Upper lobe of right lung (tissue), 1 donor: ENCODE measurements around the gene TRAPPC4. TPM values are rescaled to one million over a fixed set of nuclear protein-coding genes. Genes with fewer than 3 reads are reported as not detected.
A peak's percentile ranks its signal among the peaks of the same experiment; 100 is the strongest.

Experiments
- ATAC-seq: fragments of 200-7000 bp; cut with Tn5 transposase; one replicate; pipeline ENCODE4 v1.9.1; 2020; ENCODE audit warnings: mild to moderate bottlenecking, moderate library complexity
- DNase-seq: peaks from one replicate; pipeline ENCODE4 v3.0.0-alpha.2; 2020
- H3K27ac ChIP-seq: fragments of 200-600 bp; one replicate; pipeline ENCODE4 v1.8.0; 2022
- H3K27me3 ChIP-seq: fragments of 200-600 bp; one replicate; pipeline ENCODE4 v1.8.0; 2022; ENCODE audit warnings: mild to moderate bottlenecking
- H3K36me3 ChIP-seq: fragments of 200-600 bp; one replicate; pipeline ENCODE4 v1.8.0; 2022
- H3K4me1 ChIP-seq: fragments of 200-600 bp; one replicate; pipeline ENCODE4 v1.8.0; 2022
- H3K4me3 ChIP-seq: fragments of 200-600 bp; one replicate; pipeline ENCODE4 v1.8.0; 2022; ENCODE audit warnings: mild to moderate bottlenecking
- H3K9me3 ChIP-seq: fragments of 200-600 bp; one replicate; pipeline ENCODE4 v1.8.0; 2022
- intact Hi-C: fragments of 100-400 bp; cut with DNase I; formaldehyde crosslinking; loops from one replicate; pipeline ENCODE4 v1.11.0; 2022
- total RNA-seq: library from RNA; stranded (reverse); fragmentation: NEBNext Ultra II Directional; extraction: Animal tissue kit (Norgen Biotek cat#: 25700); gene quantifications from one replicate; pipeline ENCODE4 v1.2.1, GENCODE V29; 2021
- TF ChIP-seq, protein P1 (sequence below): fragments of 200-600 bp; IDR thresholded peaks from one replicate; pipeline ENCODE4 v1.8.0; 2022; ENCODE audit warnings: antibody characterized with exemption
- donor health status: DM: no; HTN: yes; CAD: no; lungs with severe emphysema.

The TRAPPC4 gene
- total RNA-seq, 1 donor from 2014 or later, result 44.6 TPM

DNA sequence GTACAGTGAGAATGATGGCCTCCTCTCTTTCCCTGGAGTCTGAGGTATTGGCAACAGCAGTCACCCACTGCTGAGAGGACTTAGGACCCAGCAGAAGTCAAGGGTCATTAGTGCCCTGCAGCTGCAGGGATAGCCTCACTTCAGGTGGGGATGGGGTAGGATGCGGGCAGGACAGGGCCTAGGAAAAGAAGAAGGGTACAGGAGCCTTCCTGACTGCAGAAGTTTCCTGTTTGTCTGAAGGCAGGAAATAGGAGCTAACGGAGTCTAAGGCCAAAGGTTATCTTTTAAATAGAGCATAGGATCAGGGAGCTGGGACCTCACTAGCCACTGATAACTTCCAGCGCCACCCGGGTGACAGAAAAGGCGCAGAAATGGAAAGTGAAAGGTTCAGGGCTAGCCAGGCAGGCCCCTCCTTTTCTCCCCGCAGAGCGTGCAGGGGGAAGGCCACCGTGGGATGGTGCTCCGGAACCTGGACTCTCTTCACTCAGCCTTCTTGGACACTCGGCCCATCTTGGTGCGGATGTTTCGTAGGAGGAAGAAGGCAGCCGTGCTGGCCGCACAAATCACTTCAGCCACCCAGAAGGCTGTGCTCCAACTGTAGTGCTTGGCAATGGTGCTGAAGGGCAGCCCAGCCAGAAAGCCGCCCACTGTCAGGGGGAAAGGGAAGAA lies 6.0 kb downstream of the TRAPPC4 start:
- peaks cover 44% of the 10 kb centered on the region for H3K4me1 ChIP-seq

DNA sequence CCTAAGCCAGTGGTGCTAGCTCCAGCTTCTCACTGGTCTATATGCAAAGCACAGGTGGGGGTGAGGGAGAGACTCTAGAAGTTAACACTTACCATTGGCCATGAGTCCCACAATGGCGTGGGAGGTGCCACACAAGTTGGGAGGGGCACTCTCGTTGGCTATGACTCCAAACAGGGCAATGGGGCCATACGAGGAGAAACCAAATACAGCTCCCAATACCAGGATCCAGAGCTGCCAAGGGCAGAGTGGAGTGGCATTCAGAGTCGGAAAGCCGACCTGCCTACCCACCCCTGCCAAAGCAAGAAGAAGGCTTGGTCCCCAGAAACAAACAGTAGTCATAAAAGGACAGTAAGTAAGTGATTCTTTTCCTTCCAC lies 6.5 kb downstream of the TRAPPC4 start:
- ATAC-seq (no peak), DNase-seq (no peak)
- Histone ChIP-seq H3K27ac (peak overlapping the region; percentile 47), H3K4me3 (no peak overlapping the region), H3K4me1 (peaks cover 44% of the 10 kb centered on the region), H3K9me3 (no peaks in the 10 kb centered on the region), H3K36me3 (peaks cover 53% of the 10 kb centered on the region), H3K27me3 (no peaks in the 10 kb centered on the region)
- intact Hi-C loops, result no loop called here
- TF ChIP-seq, protein P1, sequence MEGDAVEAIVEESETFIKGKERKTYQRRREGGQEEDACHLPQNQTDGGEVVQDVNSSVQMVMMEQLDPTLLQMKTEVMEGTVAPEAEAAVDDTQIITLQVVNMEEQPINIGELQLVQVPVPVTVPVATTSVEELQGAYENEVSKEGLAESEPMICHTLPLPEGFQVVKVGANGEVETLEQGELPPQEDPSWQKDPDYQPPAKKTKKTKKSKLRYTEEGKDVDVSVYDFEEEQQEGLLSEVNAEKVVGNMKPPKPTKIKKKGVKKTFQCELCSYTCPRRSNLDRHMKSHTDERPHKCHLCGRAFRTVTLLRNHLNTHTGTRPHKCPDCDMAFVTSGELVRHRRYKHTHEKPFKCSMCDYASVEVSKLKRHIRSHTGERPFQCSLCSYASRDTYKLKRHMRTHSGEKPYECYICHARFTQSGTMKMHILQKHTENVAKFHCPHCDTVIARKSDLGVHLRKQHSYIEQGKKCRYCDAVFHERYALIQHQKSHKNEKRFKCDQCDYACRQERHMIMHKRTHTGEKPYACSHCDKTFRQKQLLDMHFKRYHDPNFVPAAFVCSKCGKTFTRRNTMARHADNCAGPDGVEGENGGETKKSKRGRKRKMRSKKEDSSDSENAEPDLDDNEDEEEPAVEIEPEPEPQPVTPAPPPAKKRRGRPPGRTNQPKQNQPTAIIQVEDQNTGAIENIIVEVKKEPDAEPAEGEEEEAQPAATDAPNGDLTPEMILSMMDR, result no peak

More for the DNA sequence above, 6.0 kb downstream of the TRAPPC4 start:
- H3K27ac ChIP-seq, result peak overlapping the region; percentile 47
- DNase-seq (no peak), ATAC-seq (no peak)
- intact Hi-C loops, result no loop called here
- no peaks in the 10 kb centered on the region for H3K9me3 ChIP-seq
- no peaks in the 10 kb centered on the region for H3K27me3 ChIP-seq
- TF ChIP-seq, protein P1, result no peak
- peaks cover 53% of the 10 kb centered on the region for H3K36me3 ChIP-seq
- H3K4me3 ChIP-seq, result no peak overlapping the region

DNA sequence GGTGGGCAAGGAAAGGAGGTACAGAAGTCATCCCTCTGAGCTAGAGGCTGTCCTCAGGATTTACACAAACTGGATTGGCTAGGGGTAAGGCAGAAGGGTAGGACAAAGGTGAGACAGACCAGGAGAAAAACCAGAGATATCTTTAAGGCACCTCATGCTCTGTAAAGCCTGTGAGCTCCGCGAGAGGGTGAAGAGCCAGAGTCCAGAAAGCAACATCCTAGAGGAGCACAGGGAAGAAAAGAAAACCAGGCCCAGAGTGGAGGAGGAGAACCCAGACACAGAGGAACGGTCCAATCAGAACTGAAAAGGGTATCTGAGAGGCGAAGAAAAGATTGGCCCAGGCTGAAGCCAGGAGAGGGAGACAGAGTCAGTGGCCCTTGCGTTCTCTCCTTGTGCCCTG lies 7.0 kb downstream of the TRAPPC4 start:
- ATAC-seq, result no peak
- Histone ChIP-seq H3K27ac (peak overlapping the region; percentile 47), H3K4me3 (no peak overlapping the region), H3K4me1 (peaks cover 40% of the 10 kb centered on the region), H3K36me3 (peaks cover 53% of the 10 kb centered on the region), H3K27me3 (no peaks in the 10 kb centered on the region), H3K9me3 (no peaks in the 10 kb centered on the region)
- TF ChIP-seq, protein P1, result no peak
- no peak for DNase-seq
- intact Hi-C loops, result no loop called here

DNA sequence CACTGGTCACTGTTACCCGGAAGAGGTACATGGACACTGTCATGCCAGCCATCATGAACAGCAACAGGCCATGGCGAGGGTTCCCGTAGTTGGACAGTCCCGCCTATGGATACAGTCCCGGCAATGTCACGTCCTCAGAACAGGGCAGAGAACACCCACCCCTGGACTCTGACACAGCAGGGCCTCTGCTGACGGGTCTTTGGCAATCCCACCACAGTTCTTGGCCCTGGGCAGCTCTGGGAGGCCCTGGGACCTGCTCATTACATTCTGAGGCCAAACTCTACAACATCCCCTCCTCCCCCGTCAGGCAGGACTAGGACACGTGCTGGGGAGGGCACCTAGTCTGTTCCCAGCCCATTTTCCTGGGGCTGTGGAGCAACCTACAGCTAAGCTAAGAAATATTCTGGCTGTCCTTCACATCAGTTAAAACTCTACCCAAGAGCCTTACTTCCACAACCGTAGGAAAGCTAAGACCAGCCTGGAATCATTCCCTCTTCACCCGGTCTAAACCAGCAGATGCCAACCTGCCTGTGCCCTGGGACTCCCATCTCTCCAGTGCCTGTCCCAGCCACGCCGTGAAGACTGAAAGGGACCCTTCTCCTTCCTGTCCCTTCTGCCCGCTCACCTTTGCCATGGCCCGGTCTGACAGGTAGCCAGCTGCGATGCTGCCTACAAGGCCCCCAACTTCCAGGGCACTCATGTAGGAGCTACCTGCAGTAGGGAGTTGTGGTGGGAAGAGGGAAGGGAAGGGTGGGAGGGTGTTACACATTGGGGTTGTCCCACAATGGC lies 7.6 kb downstream of the TRAPPC4 start:
- intact Hi-C loops, result no loop called here
- Histone ChIP-seq H3K4me1 (peaks cover 37% of the 10 kb centered on the region), H3K9me3 (no peaks in the 10 kb centered on the region), H3K36me3 (peaks cover 48% of the 10 kb centered on the region), H3K27me3 (no peaks in the 10 kb centered on the region), H3K27ac (peak overlapping the region; percentile 24), H3K4me3 (no peak overlapping the region)
- TF ChIP-seq, protein P1, result no peak
- DNase-seq, result no peak
- no peak for ATAC-seq

DNA sequence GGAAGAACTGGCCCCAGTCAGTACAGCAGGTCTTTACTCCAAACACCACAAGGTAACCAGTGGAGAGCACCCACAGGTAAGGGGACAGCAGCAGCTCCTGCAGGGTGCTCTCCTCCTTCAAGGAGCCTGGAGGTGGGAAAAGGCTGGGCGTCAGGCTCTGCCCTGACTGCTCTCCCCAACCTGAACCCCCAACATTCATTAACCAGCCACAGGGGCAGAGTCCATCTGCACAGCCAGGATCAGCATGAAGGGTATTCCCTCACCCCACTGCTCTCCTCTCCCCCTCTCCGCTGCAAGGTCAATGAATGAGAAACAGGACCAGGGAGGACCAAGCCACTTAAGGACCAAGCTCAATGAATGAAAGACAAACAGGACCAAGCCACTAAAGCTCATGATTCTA lies 8.4 kb downstream of the TRAPPC4 start:
- H3K27me3 ChIP-seq, result no peaks in the 10 kb centered on the region
- intact Hi-C loops, result no loop called here
- no peak overlapping the region for H3K4me3 ChIP-seq
- H3K4me1 ChIP-seq, result peaks cover 38% of the 10 kb centered on the region
- no peak overlapping the region for H3K27ac ChIP-seq
- TF ChIP-seq, protein P1, result no peak
- peaks cover 40% of the 10 kb centered on the region for H3K36me3 ChIP-seq
- DNase-seq (no peak), ATAC-seq (no peak)
- H3K9me3 ChIP-seq, result no peaks in the 10 kb centered on the region
